Endothelial cell of umbilical vein (primary cell): Measurements from ENCODE around the gene IL1RL2.

Experiments
- EZH2 ChIP-seq: IDR thresholded peaks from 2 replicates; pipeline ENCODE4 v1.6.1; 2012; ENCODE audit warnings: borderline replicate concordance, low read depth, mild to moderate bottlenecking, moderate library complexity, low read length, inconsistent platforms; ENCODE audit not compliant: severe bottlenecking
- FOS ChIP-seq: IDR thresholded peaks from 2 replicates; pipeline ENCODE4 v1.6.1; 2011; ENCODE audit warnings: mild to moderate bottlenecking, low read length, moderate library complexity, borderline replicate concordance; ENCODE audit not compliant: insufficient read depth
- JUN ChIP-seq: IDR thresholded peaks from 2 replicates; pipeline ENCODE4 v1.6.1; 2011; ENCODE audit warnings: borderline replicate concordance, low read depth; ENCODE audit not compliant: insufficient read length, insufficient read depth
- MYC ChIP-seq: IDR thresholded peaks from one replicate; pipeline ENCODE4 v1.6.1; 2011; ENCODE audit warnings: mild to moderate bottlenecking, low read depth, low read length
- POLR2A ChIP-seq: IDR thresholded peaks from 2 replicates; pipeline ENCODE4 v1.6.1; 2012; ENCODE audit warnings: low read depth, mild to moderate bottlenecking, control low read depth, low read length
- POLR2AphosphoS5 ChIP-seq: IDR thresholded peaks from 2 replicates; pipeline ENCODE4 v1.6.1; 2012; ENCODE audit warnings: low read depth, mild to moderate bottlenecking, control low read depth, low read length, moderate library complexity; ENCODE audit not compliant: insufficient read depth
- TF ChIP-seq, protein P1 (sequence below), 2 donors: IDR thresholded peaks; 1 replicate in 1 of 2; 2 replicates in 1 of 2; pipeline ENCODE4 v1.5.1; 2011; ENCODE audit warnings: low read length in 2 of 2, mild to moderate bottlenecking in 2 of 2, moderate library complexity in 2 of 2, control low read depth in 1 of 2, inconsistent platforms in 1 of 2, low read depth in 1 of 2; ENCODE audit not compliant: insufficient read depth in 1 of 2; ENCODE audit errors: extremely low read depth in 1 of 2
- TF ChIP-seq, protein P2 (sequence below): IDR thresholded peaks from 2 replicates; pipeline ENCODE4 v1.6.1; 2011; ENCODE audit not compliant: insufficient read depth, insufficient read length

DNA sequence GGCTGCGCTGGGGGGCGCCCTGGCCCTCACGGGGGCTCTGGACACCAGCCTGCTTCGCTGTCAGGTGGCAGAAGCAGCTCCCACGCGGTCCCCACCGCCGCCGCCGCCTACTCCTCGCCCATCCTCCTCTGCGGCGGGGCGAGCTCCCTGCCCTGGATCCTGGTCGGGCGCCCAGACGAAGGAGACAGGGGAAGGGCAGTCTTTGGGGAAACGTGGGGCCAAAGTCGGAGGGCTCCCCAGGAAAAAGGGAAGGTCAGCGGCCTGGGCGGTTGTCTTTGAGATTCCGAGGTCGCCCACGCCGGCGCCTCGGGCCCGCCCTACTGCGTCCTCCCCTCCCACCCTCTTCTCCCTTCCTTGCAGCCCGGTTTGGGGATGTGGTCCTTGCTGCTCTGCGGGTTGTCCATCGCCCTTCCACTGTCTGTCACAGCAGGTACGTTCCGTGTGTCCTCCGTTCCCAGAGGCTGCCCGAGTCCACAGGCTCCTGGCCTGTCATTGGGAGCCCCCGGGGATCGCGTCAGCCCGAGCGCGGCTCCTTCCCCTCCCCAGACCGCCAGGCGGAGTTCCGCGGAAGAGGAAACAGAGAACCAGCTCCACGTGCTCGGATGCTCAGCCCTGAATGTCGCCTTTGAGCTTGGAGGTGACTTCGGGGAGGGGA lies 800 bp downstream of the IL1RL2 start:
- TF ChIP-seq EZH2 (no peak), POLR2A (no peak), MYC (peak; percentile 45), POLR2AphosphoS5 (no peak), JUN (no peak), FOS (no peak)
- TF ChIP-seq, protein P1, sequence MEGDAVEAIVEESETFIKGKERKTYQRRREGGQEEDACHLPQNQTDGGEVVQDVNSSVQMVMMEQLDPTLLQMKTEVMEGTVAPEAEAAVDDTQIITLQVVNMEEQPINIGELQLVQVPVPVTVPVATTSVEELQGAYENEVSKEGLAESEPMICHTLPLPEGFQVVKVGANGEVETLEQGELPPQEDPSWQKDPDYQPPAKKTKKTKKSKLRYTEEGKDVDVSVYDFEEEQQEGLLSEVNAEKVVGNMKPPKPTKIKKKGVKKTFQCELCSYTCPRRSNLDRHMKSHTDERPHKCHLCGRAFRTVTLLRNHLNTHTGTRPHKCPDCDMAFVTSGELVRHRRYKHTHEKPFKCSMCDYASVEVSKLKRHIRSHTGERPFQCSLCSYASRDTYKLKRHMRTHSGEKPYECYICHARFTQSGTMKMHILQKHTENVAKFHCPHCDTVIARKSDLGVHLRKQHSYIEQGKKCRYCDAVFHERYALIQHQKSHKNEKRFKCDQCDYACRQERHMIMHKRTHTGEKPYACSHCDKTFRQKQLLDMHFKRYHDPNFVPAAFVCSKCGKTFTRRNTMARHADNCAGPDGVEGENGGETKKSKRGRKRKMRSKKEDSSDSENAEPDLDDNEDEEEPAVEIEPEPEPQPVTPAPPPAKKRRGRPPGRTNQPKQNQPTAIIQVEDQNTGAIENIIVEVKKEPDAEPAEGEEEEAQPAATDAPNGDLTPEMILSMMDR (IDR thresholded peaks at IDR 0.05; ENCODE audit: extremely low read depth in 1 of 2, insufficient read depth in 1 of 2, low read depth in 1 of 2, low read length in 2 of 2): peak in 1 of 2 donors; percentile 43
- TF ChIP-seq, protein P2, sequence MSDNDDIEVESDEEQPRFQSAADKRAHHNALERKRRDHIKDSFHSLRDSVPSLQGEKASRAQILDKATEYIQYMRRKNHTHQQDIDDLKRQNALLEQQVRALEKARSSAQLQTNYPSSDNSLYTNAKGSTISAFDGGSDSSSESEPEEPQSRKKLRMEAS: peak; percentile 65
